Loucy (cell line): ENCODE results near the gene IRGC.

ENCODE experiments used
- H2AFZ ChIP-seq: fragments of 200-600 bp; sonication (generic); 2 replicates; pipeline ENCODE4 v1.6.0; 2016; ENCODE audit warnings: antibody characterized with exemption, mild to moderate bottlenecking, low read length, moderate library complexity
- H3F3A ChIP-seq: fragments of 200-600 bp; 2 replicates; pipeline ENCODE4 v1.6.0; 2016; ENCODE audit warnings: antibody characterized with exemption, low read depth, mild to moderate bottlenecking
- H3K27me3 ChIP-seq: fragments of 200-600 bp; sonication (generic); 2 replicates; pipeline ENCODE4 v1.6.1; 2014; ENCODE audit warnings: low read length, mild to moderate bottlenecking; ENCODE audit not compliant: insufficient read depth, poor library complexity, severe bottlenecking
- H3K36me3 ChIP-seq: fragments of 200-600 bp; sonication (generic); 2 replicates; pipeline ENCODE4 v1.6.1; 2016; ENCODE audit warnings: low read length; ENCODE audit not compliant: insufficient read depth
- H3K4me1 ChIP-seq: fragments of 200-600 bp; sonication (generic); 2 replicates; pipeline ENCODE4 v1.5.1; 2014; ENCODE audit warnings: low read length, mild to moderate bottlenecking; ENCODE audit not compliant: insufficient read depth, poor library complexity, severe bottlenecking
- H3K4me2 ChIP-seq: fragments of 200-600 bp; sonication (generic); 2 replicates; pipeline ENCODE4 v1.6.0; 2014; ENCODE audit warnings: antibody characterized with exemption, low read length, low read depth, mild to moderate bottlenecking; ENCODE audit not compliant: poor library complexity, severe bottlenecking
- H3K4me3 ChIP-seq: fragments of 200-600 bp; sonication (generic); 2 replicates; pipeline ENCODE4 v1.5.1; 2014; ENCODE audit warnings: low read length, mild to moderate bottlenecking, mixed read lengths; ENCODE audit not compliant: poor library complexity, severe bottlenecking
- H3K79me2 ChIP-seq: fragments of 200-600 bp; sonication (generic); 2 replicates; pipeline ENCODE4 v1.6.1; 2014; ENCODE audit warnings: low read length; ENCODE audit not compliant: insufficient read depth
- H3K9ac ChIP-seq: fragments of 200-600 bp; sonication (generic); 2 replicates; pipeline ENCODE4 v1.6.0; 2014; ENCODE audit warnings: mild to moderate bottlenecking, low read depth, low read length, moderate library complexity; ENCODE audit not compliant: poor library complexity, severe bottlenecking
- H3K9me2 ChIP-seq: fragments of 200-600 bp; sonication (generic); replicated peaks from 2 replicates; pipeline ENCODE4 v1.6.1; 2016; ENCODE audit warnings: low read depth, low read length, mixed read lengths
- H3K9me3 ChIP-seq: fragments of 200-600 bp; sonication (generic); 2 replicates; pipeline ENCODE4 v1.6.1; 2014; ENCODE audit warnings: mild to moderate bottlenecking, antibody characterized with exemption, low read length, low read depth; ENCODE audit not compliant: insufficient read depth
- H4K20me1 ChIP-seq: fragments of 200-600 bp; sonication (generic); 2 replicates; pipeline ENCODE4 v1.6.0; 2014; ENCODE audit warnings: antibody characterized with exemption, low read length, mild to moderate bottlenecking; ENCODE audit not compliant: insufficient read depth, poor library complexity, severe bottlenecking
- EZH2phosphoT487 ChIP-seq: fragments of 200-600 bp; IDR thresholded peaks from 2 replicates; pipeline ENCODE4 v1.6.1; 2018; ENCODE audit warnings: antibody characterized with exemption, mild to moderate bottlenecking, moderate library complexity, borderline replicate concordance
- TF ChIP-seq, protein P1 (sequence below): fragments of 200-600 bp; sonication (generic); conservative IDR thresholded peaks from 2 replicates; pipeline ENCODE4 v1.5.1; 2014; ENCODE audit warnings: mild to moderate bottlenecking, antibody characterized with exemption, low read length

The IRGC gene

GRCh38 chr19:43715776-43716175, at the start of gene IRGC:
TSS of gene IRGC (plus strand) at chr19:43716076. CDS start at chr19:43718559, 2,483 bp downstream.
- no peaks in the 10 kb centered on the region for H4K20me1 ChIP-seq
- H2AFZ ChIP-seq: no peak within 1 kb of the TSS
- no peaks in the 10 kb centered on the region for H3K9me2 ChIP-seq
- H3K4me3 ChIP-seq: no peak within 1 kb of the TSS
- H3F3A ChIP-seq: no peaks in the 10 kb centered on the region
- no peaks in the 10 kb centered on the region for H3K9me3 ChIP-seq
- H3K36me3 ChIP-seq: no peaks in the 10 kb centered on the region
- no peaks in the 10 kb centered on the region for H3K4me1 ChIP-seq
- H3K4me2 ChIP-seq: no peak within 1 kb of the TSS
- H3K9ac ChIP-seq: no peak within 1 kb of the TSS
- TF ChIP-seq EZH2phosphoT487: no peak
- TF ChIP-seq, protein P1, sequence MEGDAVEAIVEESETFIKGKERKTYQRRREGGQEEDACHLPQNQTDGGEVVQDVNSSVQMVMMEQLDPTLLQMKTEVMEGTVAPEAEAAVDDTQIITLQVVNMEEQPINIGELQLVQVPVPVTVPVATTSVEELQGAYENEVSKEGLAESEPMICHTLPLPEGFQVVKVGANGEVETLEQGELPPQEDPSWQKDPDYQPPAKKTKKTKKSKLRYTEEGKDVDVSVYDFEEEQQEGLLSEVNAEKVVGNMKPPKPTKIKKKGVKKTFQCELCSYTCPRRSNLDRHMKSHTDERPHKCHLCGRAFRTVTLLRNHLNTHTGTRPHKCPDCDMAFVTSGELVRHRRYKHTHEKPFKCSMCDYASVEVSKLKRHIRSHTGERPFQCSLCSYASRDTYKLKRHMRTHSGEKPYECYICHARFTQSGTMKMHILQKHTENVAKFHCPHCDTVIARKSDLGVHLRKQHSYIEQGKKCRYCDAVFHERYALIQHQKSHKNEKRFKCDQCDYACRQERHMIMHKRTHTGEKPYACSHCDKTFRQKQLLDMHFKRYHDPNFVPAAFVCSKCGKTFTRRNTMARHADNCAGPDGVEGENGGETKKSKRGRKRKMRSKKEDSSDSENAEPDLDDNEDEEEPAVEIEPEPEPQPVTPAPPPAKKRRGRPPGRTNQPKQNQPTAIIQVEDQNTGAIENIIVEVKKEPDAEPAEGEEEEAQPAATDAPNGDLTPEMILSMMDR: no peak
- H3K27me3 ChIP-seq: no peaks in the 10 kb centered on the region
- H3K79me2 ChIP-seq: no peaks in the 10 kb centered on the region

GRCh38 chr19:43667126-43667875, 48.6 kb upstream of the IRGC start:
- TF ChIP-seq, protein P1: no peak
- no peak for TF ChIP-seq EZH2phosphoT487
- no peaks in the 10 kb centered on the region for H3K9me3 ChIP-seq
- H3K27me3 ChIP-seq: no peaks in the 10 kb centered on the region
- H3K36me3 ChIP-seq: no peaks in the 10 kb centered on the region
- peak overlapping the region; percentile 67; the same call in 1 of the 2 replicates for H2AFZ ChIP-seq
- H3K79me2 ChIP-seq: no peaks in the 10 kb centered on the region; the same call in 1 of the 2 replicates
- H3F3A ChIP-seq: no peaks in the 10 kb centered on the region
- H4K20me1 ChIP-seq: no peaks in the 10 kb centered on the region
- peak overlapping the region; percentile 94 for H3K4me2 ChIP-seq
- peaks cover 40% of the 10 kb centered on the region for H3K4me1 ChIP-seq
- H3K9me2 ChIP-seq: no peaks in the 10 kb centered on the region
- peak overlapping the region; percentile 79 for H3K4me3 ChIP-seq
- peak overlapping the region; percentile 77 for H3K9ac ChIP-seq

- H3F3A ChIP-seq: no peaks in the 10 kb centered on the region
- H3K4me2 ChIP-seq: peak overlapping the region; percentile 94
- H3K36me3 ChIP-seq: no peaks in the 10 kb centered on the region
- peaks cover 40% of the 10 kb centered on the region for H3K4me1 ChIP-seq
- H2AFZ ChIP-seq: peak overlapping the region; percentile 67
- H3K9me3 ChIP-seq: no peaks in the 10 kb centered on the region
- H3K27me3 ChIP-seq: no peaks in the 10 kb centered on the region
- H4K20me1 ChIP-seq: no peaks in the 10 kb centered on the region
- H3K4me3 ChIP-seq: peak overlapping the region; percentile 79
- peak overlapping the region; percentile 77 for H3K9ac ChIP-seq
- no peak for TF ChIP-seq EZH2phosphoT487
- TF ChIP-seq, protein P1: no peak
- no peaks in the 10 kb centered on the region for H3K9me2 ChIP-seq
- H3K79me2 ChIP-seq: no peaks in the 10 kb centered on the region; the same call in 1 of the 2 replicates
Measured at GRCh38 chr19:43667876-43668405, 47.9 kb upstream of the IRGC start.
